IPS-18a (cell line): ENCODE measurements around the gene AADACL2.

Source experiments
- H3K27ac ChIP-seq: one replicate; pipeline ENCODE4 v1.5.1; 2013; ENCODE audit warnings: low read length
- H3K27me3 ChIP-seq: one replicate; pipeline ENCODE4 v1.6.1; 2013; ENCODE audit warnings: mild to moderate bottlenecking, low read length; ENCODE audit not compliant: control insufficient read depth, insufficient read depth
- H3K36me3 ChIP-seq: one replicate; pipeline ENCODE4 v1.6.1; 2013; ENCODE audit warnings: low read depth, low read length; ENCODE audit not compliant: control insufficient read depth
- H3K4me1 ChIP-seq: one replicate; pipeline ENCODE4 v1.6.1; 2013; ENCODE audit warnings: low read depth, low read length; ENCODE audit not compliant: control insufficient read depth
- H3K4me3 ChIP-seq: one replicate; pipeline ENCODE4 v1.5.1; 2013; ENCODE audit warnings: low read length
- H3K9ac ChIP-seq: one replicate; pipeline ENCODE4 v1.6.1; 2013; ENCODE audit warnings: mild to moderate bottlenecking, low read length, moderate library complexity
- H3K9me3 ChIP-seq: one replicate; pipeline ENCODE4 v1.6.1; 2013; ENCODE audit warnings: low read depth, low read length; ENCODE audit not compliant: control insufficient read depth

The AADACL2 gene, protein sequence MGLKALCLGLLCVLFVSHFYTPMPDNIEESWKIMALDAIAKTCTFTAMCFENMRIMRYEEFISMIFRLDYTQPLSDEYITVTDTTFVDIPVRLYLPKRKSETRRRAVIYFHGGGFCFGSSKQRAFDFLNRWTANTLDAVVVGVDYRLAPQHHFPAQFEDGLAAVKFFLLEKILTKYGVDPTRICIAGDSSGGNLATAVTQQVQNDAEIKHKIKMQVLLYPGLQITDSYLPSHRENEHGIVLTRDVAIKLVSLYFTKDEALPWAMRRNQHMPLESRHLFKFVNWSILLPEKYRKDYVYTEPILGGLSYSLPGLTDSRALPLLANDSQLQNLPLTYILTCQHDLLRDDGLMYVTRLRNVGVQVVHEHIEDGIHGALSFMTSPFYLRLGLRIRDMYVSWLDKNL

DNA sequence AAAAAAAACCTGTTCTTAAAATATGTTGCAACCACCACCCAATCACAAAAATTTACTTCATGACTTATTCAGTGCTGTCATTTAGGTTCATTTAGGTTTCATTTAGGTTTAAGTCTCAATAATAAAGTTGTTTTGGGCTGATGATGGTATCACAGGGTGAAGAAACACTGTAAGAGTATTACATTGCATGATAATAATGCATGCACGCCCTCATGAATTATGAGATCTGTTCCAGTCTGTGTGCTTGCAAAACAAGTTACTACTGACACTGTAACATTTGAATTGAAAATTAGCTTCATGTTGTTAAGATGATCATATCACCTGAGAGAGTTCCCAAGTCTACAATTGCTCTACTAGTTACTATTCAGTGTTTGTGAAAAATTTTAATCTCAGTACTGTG lies at the start of gene AADACL2:
Gene AADACL2 (plus strand): TSS at position 315 of the 400 bp plus-strand sequence. CDS start 109 bp downstream, outside the sequence.
- no peak within 1 kb of the TSS for H3K27ac ChIP-seq
- no peaks in the 10 kb centered on the region for H3K27me3 ChIP-seq
- no peaks in the 10 kb centered on the region for H3K36me3 ChIP-seq
- H3K9me3 ChIP-seq = no peaks in the 10 kb centered on the region
- no peak within 1 kb of the TSS for H3K9ac ChIP-seq
- H3K4me3 ChIP-seq = no peak within 1 kb of the TSS
- H3K4me1 ChIP-seq = no peaks in the 10 kb centered on the region

DNA sequence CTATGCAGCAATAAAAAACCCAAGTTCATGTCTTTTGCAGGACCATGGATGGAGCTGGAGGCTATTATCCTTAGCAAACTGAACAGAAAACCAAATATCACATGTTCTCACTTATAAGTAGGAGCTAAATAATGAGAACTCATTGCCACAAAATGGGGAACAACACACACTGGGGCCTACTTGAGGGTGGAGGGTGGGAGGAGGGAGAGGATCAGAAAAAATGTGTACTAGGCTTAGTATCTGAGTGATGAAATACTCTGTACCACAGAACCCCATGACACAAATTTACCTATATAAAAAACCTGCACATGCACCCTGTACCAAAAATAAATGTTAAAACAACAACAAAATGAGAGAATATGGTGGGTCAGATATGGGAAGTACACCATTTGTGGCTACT lies 49.6 kb upstream of the AADACL2 start:
- H3K9ac ChIP-seq = no peak overlapping the region
- H3K9me3 ChIP-seq = no peaks in the 10 kb centered on the region
- H3K36me3 ChIP-seq = no peaks in the 10 kb centered on the region
- H3K27me3 ChIP-seq = no peaks in the 10 kb centered on the region
- H3K4me1 ChIP-seq = peaks cover 5% of the 10 kb centered on the region
- H3K4me3 ChIP-seq = no peak overlapping the region
- H3K27ac ChIP-seq = no peak overlapping the region

DNA sequence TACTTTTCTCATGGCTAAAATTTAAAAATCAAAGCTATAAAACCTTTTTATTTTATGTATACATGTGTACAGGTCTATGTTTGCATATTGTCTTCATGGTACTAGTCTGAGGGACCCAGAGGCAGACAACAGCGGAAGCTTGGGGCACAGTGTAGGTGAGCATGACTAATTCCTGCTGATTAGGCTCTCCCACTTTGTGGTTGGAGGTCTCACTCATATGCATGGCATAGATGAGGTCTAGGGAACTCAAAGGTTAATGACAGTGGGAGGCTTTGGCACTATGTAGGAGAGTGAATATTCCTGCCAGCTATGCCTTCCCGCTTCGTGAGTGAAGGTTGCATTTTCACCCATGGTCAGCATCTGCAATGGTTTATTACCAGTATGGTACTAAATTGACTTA lies 47.5 kb upstream of the AADACL2 start:
- H3K9ac ChIP-seq = no peak overlapping the region
- peaks cover 5% of the 10 kb centered on the region for H3K4me1 ChIP-seq
- H3K9me3 ChIP-seq = no peaks in the 10 kb centered on the region
- no peak overlapping the region for H3K4me3 ChIP-seq
- no peaks in the 10 kb centered on the region for H3K27me3 ChIP-seq
- no peaks in the 10 kb centered on the region for H3K36me3 ChIP-seq
- H3K27ac ChIP-seq = no peak overlapping the region

DNA sequence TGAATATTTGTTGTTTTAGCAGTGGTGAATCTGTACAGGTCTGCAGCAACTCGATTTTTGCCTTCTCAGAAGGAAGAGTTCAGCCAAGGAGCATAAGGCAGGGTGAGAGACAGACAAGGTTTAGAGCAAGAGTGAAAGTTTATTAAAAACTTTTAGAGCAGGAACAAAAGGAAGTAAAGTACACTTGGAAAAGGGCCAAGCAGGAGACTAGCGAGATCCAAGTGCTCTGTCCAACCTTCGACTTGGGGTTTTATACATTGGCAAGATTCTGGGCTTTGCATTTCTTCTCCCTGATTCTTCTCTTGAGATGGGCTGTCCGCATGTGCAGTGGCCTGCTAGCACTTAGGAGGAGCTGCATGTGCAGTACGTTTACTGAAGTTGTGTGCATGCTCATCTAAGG lies 46.7 kb upstream of the AADACL2 start:
- H3K4me3 ChIP-seq = no peak overlapping the region
- no peaks in the 10 kb centered on the region for H3K36me3 ChIP-seq
- peaks cover 5% of the 10 kb centered on the region for H3K4me1 ChIP-seq
- no peaks in the 10 kb centered on the region for H3K9me3 ChIP-seq
- no peak overlapping the region for H3K27ac ChIP-seq
- H3K9ac ChIP-seq = no peak overlapping the region
- H3K27me3 ChIP-seq = no peaks in the 10 kb centered on the region

DNA sequence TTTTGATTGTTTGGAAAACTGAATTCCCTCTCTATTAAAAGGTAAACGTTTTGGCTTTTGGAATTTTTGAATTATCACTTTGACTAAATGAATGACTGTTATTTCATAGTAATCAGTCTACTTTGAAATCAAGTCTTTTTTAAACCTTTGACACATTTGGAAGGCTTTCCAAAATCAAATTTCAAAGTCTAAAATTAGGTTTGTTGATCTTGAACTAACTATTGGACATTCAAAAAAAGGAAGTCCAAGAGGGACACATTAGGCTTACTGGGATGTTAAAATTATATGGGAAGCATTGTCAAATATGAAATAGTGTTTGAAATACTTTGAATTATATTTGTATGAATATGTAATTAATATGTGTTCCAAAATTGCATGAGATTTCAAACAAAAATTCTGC lies 45.2 kb upstream of the AADACL2 start:
- Histone ChIP-seq H3K27me3 (no peaks in the 10 kb centered on the region), H3K4me3 (no peak overlapping the region), H3K4me1 (peaks cover 5% of the 10 kb centered on the region), H3K27ac (no peak overlapping the region), H3K9me3 (no peaks in the 10 kb centered on the region), H3K9ac (no peak overlapping the region), H3K36me3 (no peaks in the 10 kb centered on the region)

DNA sequence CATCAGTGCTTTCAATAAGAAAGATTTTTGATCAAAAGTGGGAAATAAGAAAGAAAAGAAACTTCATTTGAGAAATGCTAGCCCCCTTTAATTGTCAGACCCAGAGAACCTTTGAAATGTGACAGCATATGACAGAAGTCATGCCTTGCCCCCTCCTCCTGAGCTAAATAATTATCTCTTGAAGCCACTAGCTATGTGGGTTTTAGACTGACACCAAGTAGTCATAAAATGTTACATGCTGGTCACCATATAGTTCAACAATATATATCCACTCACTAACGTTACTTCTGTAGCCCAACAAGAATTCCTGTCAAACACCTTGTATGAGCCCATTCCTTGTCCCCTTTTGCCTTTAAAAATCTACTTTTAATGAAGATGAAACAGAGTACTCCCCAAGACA lies 43.1 kb upstream of the AADACL2 start:
- Histone ChIP-seq H3K4me1 (peaks cover 5% of the 10 kb centered on the region), H3K9ac (no peak overlapping the region), H3K27me3 (no peaks in the 10 kb centered on the region), H3K4me3 (no peak overlapping the region), H3K36me3 (no peaks in the 10 kb centered on the region), H3K27ac (no peak overlapping the region), H3K9me3 (no peaks in the 10 kb centered on the region)

DNA sequence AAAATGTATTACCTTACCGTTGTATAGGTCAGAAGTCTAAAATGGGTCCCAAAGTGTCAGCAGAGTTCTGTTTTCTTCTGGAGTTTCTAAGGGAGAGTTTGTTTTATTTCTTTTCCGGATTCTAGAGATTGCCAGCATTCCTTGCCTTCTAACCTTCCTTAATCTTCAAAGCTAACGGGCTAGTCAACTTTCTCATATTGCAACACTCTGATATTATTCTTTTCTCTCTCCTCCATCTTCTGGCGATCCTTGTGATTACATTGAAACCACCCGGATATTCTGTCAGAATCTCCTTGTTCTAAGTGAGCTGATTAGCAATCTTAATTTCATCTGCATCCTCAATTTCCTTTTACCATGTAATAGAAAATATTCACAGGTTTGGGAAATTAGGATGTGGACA lies 36.2 kb upstream of the AADACL2 start:
- Histone ChIP-seq H3K9ac (no peak overlapping the region), H3K27ac (no peak overlapping the region), H3K27me3 (no peaks in the 10 kb centered on the region), H3K4me1 (no peaks in the 10 kb centered on the region), H3K9me3 (peaks cover 9% of the 10 kb centered on the region), H3K36me3 (no peaks in the 10 kb centered on the region), H3K4me3 (no peak overlapping the region)

DNA sequence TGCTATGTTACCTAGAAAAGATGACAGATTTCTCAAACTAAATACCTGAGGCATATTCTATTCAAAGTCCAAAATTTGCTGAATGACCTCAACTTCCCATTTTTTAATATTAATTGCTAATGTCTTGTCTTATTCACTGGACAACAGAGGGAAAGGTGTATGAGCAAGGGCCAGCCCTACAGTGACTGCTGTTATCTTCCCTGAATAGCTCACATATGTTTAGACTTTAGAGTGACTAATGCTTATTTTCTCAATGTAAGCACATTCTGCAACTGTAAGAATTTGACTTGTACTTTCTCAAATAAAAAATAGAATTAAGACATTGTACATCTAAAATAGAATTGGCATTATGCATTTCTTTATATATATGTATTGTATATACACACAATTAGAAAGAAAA lies 26.5 kb upstream of the AADACL2 start:
- Histone ChIP-seq H3K4me1 (peaks cover 7% of the 10 kb centered on the region), H3K27me3 (no peaks in the 10 kb centered on the region), H3K9ac (no peak overlapping the region), H3K9me3 (no peaks in the 10 kb centered on the region), H3K36me3 (no peaks in the 10 kb centered on the region), H3K4me3 (no peak overlapping the region), H3K27ac (no peak overlapping the region)

DNA sequence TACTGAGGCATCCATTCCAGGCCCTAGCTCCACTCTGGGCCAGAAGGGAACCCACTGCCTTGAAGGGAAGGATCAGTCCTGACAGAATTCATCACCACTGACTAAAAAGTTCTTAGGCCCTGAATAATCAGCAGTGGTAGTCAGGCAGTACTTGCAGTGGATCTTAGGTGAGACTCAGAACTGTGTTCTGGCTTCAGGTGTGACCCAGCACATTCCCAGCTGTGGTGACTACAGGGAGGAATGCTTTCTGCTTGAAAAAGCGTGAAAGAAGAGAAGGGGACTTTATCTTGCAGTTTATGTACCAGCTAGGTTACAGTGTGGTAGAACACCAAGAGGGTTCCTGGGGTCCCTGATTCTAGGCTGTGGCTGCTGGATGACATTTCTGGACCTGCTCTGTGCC lies 24.9 kb upstream of the AADACL2 start:
- Histone ChIP-seq H3K4me3 (no peak overlapping the region), H3K27me3 (no peaks in the 10 kb centered on the region), H3K4me1 (peaks cover 7% of the 10 kb centered on the region), H3K27ac (no peak overlapping the region), H3K9me3 (no peaks in the 10 kb centered on the region), H3K36me3 (no peaks in the 10 kb centered on the region), H3K9ac (no peak overlapping the region)

DNA sequence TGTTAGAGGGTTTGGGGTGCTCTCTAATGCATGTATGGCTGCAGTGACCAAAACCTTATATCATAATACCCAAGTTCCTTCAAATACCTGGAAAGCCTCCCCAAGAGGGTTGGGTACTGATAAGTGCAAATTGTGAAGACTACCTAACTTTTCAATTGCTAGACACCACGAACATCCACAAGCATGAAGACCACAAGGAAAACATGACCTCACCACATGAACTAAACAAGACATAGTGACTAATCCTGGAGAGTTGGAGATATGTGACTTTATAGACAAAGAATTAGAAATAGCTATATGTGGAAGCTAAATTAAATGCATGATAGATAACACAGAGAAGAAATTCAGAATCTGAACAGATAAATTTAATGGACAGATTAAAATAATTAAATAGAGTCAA lies 23.9 kb upstream of the AADACL2 start:
- H3K4me3 ChIP-seq = no peak overlapping the region

DNA sequence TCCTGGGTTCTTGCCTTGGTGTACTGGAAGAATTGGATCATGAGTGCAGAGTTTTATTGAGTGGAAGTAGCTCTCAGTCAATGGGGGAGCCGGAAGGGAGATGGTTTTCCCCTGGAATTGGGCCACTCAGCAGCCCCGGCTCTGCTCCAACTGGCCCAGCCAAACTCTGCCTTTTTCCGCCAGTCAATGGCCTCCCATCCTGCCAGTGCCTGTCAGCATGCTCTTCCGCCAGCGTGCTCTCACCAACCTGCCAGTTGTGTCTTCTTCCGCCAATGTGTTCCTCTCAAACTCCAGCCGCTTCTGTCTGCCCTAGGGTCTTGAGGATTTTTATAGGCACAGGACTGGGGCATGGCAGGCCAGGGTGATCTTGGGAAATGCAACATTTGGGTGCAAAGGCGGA lies 12.4 kb upstream of the AADACL2 start:
- H3K9ac ChIP-seq = no peak overlapping the region
- H3K4me1 ChIP-seq = no peaks in the 10 kb centered on the region
- no peaks in the 10 kb centered on the region for H3K9me3 ChIP-seq
- H3K4me3 ChIP-seq = no peak overlapping the region
- H3K27ac ChIP-seq = no peak overlapping the region
- H3K36me3 ChIP-seq = no peaks in the 10 kb centered on the region
- H3K27me3 ChIP-seq = no peaks in the 10 kb centered on the region

More for the DNA sequence above, 23.9 kb upstream of the AADACL2 start:
- Histone ChIP-seq H3K9me3 (no peaks in the 10 kb centered on the region), H3K4me1 (peaks cover 7% of the 10 kb centered on the region), H3K36me3 (no peaks in the 10 kb centered on the region), H3K27ac (no peak overlapping the region), H3K9ac (no peak overlapping the region), H3K27me3 (no peaks in the 10 kb centered on the region)

DNA sequence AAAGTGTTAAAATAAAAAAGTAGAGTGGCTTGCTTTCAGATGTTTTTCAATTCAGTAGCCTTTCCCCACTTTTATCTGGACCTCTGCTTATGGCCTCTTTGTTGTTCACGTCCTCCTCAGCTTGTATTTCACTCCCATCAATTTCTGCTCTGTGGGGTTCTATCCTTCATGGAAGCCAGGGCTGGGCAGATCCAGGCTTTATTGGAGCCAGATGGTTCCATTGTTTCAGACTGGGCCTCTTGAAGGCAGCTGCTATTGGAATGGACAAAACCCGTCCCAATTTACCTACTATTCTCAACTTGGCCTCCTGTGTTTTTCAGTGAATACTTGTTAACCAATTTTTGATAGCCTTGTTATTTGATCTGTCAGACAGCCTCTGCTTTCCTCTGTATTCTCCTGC lies 10.9 kb upstream of the AADACL2 start:
- Histone ChIP-seq H3K36me3 (no peaks in the 10 kb centered on the region), H3K27me3 (no peaks in the 10 kb centered on the region), H3K4me1 (no peaks in the 10 kb centered on the region), H3K9me3 (no peaks in the 10 kb centered on the region), H3K9ac (no peak overlapping the region), H3K27ac (no peak overlapping the region), H3K4me3 (no peak overlapping the region)
